ENCODE measurements around the gene CPT1A.

DNA sequence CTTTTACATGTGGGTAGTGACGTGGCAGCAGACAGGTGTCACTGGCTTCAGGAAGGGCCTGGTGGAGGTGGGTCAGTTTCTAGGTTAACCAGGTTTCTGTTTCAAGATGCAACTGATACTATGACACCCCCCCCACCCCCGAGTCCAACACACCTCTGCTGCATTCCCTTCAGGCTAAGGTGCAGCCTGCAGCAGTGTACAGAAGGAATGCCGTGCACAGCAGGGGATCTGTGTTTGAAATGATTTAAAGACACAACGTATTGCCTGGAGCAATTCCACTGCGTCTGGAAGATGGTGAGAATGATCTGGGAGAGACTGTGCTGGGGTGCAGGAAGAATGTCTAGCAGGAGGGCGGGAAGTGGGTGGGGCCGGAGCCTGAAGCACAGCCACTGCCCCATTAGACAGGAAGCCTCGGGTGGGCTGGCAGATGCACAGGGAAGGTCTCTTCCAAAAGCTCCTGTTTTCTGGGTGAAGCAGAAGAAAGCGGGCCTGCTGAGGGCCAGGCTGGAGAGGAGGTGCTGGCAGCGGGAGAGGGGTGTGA, 78.5 kb downstream of the CPT1A start:
- TF ChIP-seq, protein P1, sequence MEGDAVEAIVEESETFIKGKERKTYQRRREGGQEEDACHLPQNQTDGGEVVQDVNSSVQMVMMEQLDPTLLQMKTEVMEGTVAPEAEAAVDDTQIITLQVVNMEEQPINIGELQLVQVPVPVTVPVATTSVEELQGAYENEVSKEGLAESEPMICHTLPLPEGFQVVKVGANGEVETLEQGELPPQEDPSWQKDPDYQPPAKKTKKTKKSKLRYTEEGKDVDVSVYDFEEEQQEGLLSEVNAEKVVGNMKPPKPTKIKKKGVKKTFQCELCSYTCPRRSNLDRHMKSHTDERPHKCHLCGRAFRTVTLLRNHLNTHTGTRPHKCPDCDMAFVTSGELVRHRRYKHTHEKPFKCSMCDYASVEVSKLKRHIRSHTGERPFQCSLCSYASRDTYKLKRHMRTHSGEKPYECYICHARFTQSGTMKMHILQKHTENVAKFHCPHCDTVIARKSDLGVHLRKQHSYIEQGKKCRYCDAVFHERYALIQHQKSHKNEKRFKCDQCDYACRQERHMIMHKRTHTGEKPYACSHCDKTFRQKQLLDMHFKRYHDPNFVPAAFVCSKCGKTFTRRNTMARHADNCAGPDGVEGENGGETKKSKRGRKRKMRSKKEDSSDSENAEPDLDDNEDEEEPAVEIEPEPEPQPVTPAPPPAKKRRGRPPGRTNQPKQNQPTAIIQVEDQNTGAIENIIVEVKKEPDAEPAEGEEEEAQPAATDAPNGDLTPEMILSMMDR (IDR thresholded peaks at IDR 0.05) = no peak
- no peak for TF ChIP-seq POLR2A (IDR thresholded peaks at IDR 0.05)
- TF ChIP-seq EP300 (IDR thresholded peaks at IDR 0.05) = no peak

All from ovary (tissue), 3 donors.